Suprapubic skin (tissue), 3 donors: ENCODE results near the gene SYT12.

Experiments used
- CTCF ChIP-seq, 2 donors: fragments of 200-600 bp in 1 of 2; fragments of 450-650 bp in 1 of 2; sonication (generic) in 1 of 2; IDR thresholded peaks; one replicate each; pipeline ENCODE4 v1.5.1; 2016 to 2019; ENCODE audit warnings: antibody characterized with exemption in 2 of 2, mild to moderate bottlenecking in 1 of 2, moderate library complexity in 1 of 2
- POLR2AphosphoS5 ChIP-seq, 3 donors: sonication (generic); formaldehyde crosslinking; IDR thresholded peaks; one replicate each; pipeline ENCODE4 v1.6.1; 2017; ENCODE audit warnings: antibody characterized with exemption in 3 of 3

DNA sequence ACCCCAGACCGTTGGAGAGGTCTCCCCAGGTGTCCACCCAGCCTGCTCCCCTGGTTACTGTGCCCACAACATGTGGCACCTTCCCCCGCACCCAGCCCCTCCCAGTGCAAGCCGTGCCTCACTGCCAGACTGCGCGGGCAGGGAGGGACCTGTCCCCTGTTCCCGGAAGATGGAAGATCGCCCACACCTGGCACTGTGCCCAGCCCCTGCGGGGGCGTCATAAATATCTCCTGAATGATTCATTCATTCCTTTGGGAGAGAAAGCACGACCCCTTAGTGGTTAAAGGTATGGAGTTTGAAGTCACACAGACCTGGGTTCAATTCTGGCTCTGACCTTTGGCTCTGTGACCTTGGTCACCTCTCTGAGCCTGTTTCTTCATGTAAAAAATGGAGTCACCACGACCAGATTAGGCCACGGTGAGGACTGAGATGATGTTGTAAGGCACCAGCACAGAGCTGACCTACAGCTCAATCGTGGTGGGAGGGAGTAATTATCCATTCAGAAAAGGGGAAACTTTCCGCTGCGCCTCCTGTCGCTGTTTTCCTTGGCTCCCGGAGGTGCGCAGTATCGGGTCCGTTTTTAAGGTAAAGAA, 497 bp upstream of the SYT12 start:
- TF ChIP-seq POLR2AphosphoS5 (IDR thresholded peaks at IDR 0.05), result no peak
- no peak for TF ChIP-seq CTCF (IDR thresholded peaks at IDR 0.05)
